ENCODE results near the gene SULT1A1. TPM values are rescaled to one million over a fixed set of nuclear protein-coding genes. Genes with fewer than 3 reads are reported as not detected.

SULT1A1 gene
- total RNA-seq, 1 donor from 2014 or later, result 0.41 TPM

- no peaks in the 10 kb centered on the region for H3K27me3 ChIP-seq (ENCODE audit: insufficient read depth, low read length)
These were observed 2.7 kb downstream of the SULT1A1 start for GRCh38 chr16:28607116-28607623.

GRCh38 chr16:28606291-28607115, 3.3 kb downstream of the SULT1A1 start:
- H3K27me3 Mint-ChIP-seq (ENCODE audit: low read depth, unreplicated experiment), result peaks cover 25% of the 10 kb centered on the region

More at GRCh38 chr16:28607116-28607623, 2.7 kb downstream of the SULT1A1 start:
- Histone ChIP-seq H3K4me3 (ENCODE audit: insufficient read depth, low read depth, low read length) (no peak overlapping the region), H3K9me3 (ENCODE audit: insufficient read depth, low read depth, low read length) (no peaks in the 10 kb centered on the region), H3K79me2 (ENCODE audit: insufficient read depth, low read length) (no peaks in the 10 kb centered on the region), H3K4me2 (ENCODE audit: low read length) (no peak overlapping the region), H4K20me1 (ENCODE audit: insufficient read depth, low read length) (no peaks in the 10 kb centered on the region), H3K9ac (ENCODE audit: low read length) (no peak overlapping the region), H2AFZ (ENCODE audit: low read depth, low read length) (no peak overlapping the region), H3K27ac (ENCODE audit: low read depth, low read length) (no peak overlapping the region), H3K36me3 (ENCODE audit: insufficient read depth, low read length) (no peaks in the 10 kb centered on the region), H3K4me1 (ENCODE audit: insufficient read depth, low read length) (no peaks in the 10 kb centered on the region)
- FAIRE-seq (no peak), DNase-seq (ENCODE audit: low read depth) (no peak)
- Mint-ChIP-seq H3K9me3 (ENCODE audit: unreplicated experiment) (no peaks in the 10 kb centered on the region), H3K27me3 (ENCODE audit: low read depth, unreplicated experiment) (peaks cover 25% of the 10 kb centered on the region), H3K36me3 (ENCODE audit: low read depth, unreplicated experiment) (no peaks in the 10 kb centered on the region), H3K4me3 (ENCODE audit: unreplicated experiment) (no peak overlapping the region), H3K4me1 (ENCODE audit: low read depth, unreplicated experiment) (no peaks in the 10 kb centered on the region), H3K27ac (ENCODE audit: unreplicated experiment) (no peak overlapping the region)
- no peak for TF ChIP-seq EZH2 (IDR thresholded peaks at IDR 0.05; ENCODE audit: insufficient read depth, low read length)
- TF ChIP-seq CTCF (IDR thresholded peaks at IDR 0.05; ENCODE audit: insufficient read depth, low read depth, low read length), result no peak

More at GRCh38 chr16:28606291-28607115, 3.3 kb downstream of the SULT1A1 start:
- Mint-ChIP-seq H3K27ac (ENCODE audit: unreplicated experiment) (no peak overlapping the region), H3K4me3 (ENCODE audit: unreplicated experiment) (no peak overlapping the region), H3K9me3 (ENCODE audit: unreplicated experiment) (no peaks in the 10 kb centered on the region), H3K4me1 (ENCODE audit: low read depth, unreplicated experiment) (no peaks in the 10 kb centered on the region), H3K36me3 (ENCODE audit: low read depth, unreplicated experiment) (no peaks in the 10 kb centered on the region)
- FAIRE-seq, result no peak
- no peaks in the 10 kb centered on the region for H4K20me1 ChIP-seq (ENCODE audit: insufficient read depth, low read length)
- no peak for TF ChIP-seq EZH2 (IDR thresholded peaks at IDR 0.05; ENCODE audit: insufficient read depth, low read length)
- no peak for TF ChIP-seq CTCF (IDR thresholded peaks at IDR 0.05; ENCODE audit: insufficient read depth, low read depth, low read length)
- H3K4me3 ChIP-seq (ENCODE audit: insufficient read depth, low read depth, low read length), result no peak overlapping the region
- H3K9ac ChIP-seq (ENCODE audit: low read length), result no peak overlapping the region
- no peaks in the 10 kb centered on the region for H3K27me3 ChIP-seq (ENCODE audit: insufficient read depth, low read length)
- no peak for DNase-seq (ENCODE audit: low read depth)
- no peaks in the 10 kb centered on the region for H3K79me2 ChIP-seq (ENCODE audit: insufficient read depth, low read length)
- H3K36me3 ChIP-seq (ENCODE audit: insufficient read depth, low read length), result no peaks in the 10 kb centered on the region
- H3K4me2 ChIP-seq (ENCODE audit: low read length), result no peak overlapping the region
- no peak overlapping the region for H2AFZ ChIP-seq (ENCODE audit: low read depth, low read length)
- no peak overlapping the region for H3K27ac ChIP-seq (ENCODE audit: low read depth, low read length)
- no peaks in the 10 kb centered on the region for H3K4me1 ChIP-seq (ENCODE audit: insufficient read depth, low read length)
- H3K9me3 ChIP-seq (ENCODE audit: insufficient read depth, low read depth, low read length), result no peaks in the 10 kb centered on the region
